K562 (cell line): Measurements from ENCODE around the gene PCSK7. TPM values are rescaled to one million over a fixed set of nuclear protein-coding genes. Genes with fewer than 3 reads are reported as not detected.

Experiments used
- ATAC-seq: fragments of 200-7000 bp; cut with Tn5 transposase; 3 replicates; pipeline ENCODE4 v1.9.1; 2020; ENCODE audit warnings: moderate library complexity
- BruUV-seq: library from RNA; stranded (reverse); fragments of 400-500 nt; replicated peaks from 2 replicates; lab custom pipeline; 2021; lab: Mats Ljungman, UMichigan
- CTCF ChIA-PET: fragments of 300-600 bp; formaldehyde crosslinking; extraction: SDS; loops from one replicate; lab custom pipeline; 2021; ENCODE audit warnings: low intra/inter-chr PET ratio; lab: Yijun Ruan, JAX
- POLR2A ChIA-PET: fragments of 300-600, 350-650 bp; sonication (Branson Sonifier 250); formaldehyde crosslinking; extraction: SDS; loops from one replicate; lab custom pipeline; 2021; ENCODE audit warnings: antibody characterized with exemption, inconsistent platforms; lab: Yijun Ruan, JAX
- DNase-seq, 4 experiments: peaks; one replicate each; pipeline versions ENCODE4 v3.0.0 to v3.0.0-alpha.2; 2011 to 2018; ENCODE audit warnings: low spot score in 3 of 4, mixed read lengths in 3 of 4; ENCODE audit errors: extremely low read depth in 1 of 4
- FAIRE-seq: peaks from 2 replicates; lab custom pipeline; 2011; peaks lifted over from hg19 to GRCh38; lab: Jason Lieb, UNC
- H2AFZ ChIP-seq: 2 replicates; pipeline ENCODE4 v1.6.0; 2011; ENCODE audit warnings: low read depth, low read length, control low read depth, inconsistent platforms
- H3K27ac ChIP-seq: fragments of 200-600 bp; 3 replicates; pipeline ENCODE4 v1.8.0; 2011; ENCODE audit warnings: low read depth, mild to moderate bottlenecking, control low read depth, inconsistent platforms, low read length, moderate library complexity, mixed read lengths; ENCODE audit errors: extremely low read depth
- H3K27me3 ChIP-seq, 2 experiments: fragments of 300-600 bp in 1 of 2; 2 replicates in 1 of 2; 3 replicates in 1 of 2; pipeline versions ENCODE4 v1.6.0 to v1.8.0; 2011; ENCODE audit warnings: inconsistent platforms in 2 of 2, low read length in 2 of 2, mild to moderate bottlenecking in 1 of 2, mixed read lengths in 1 of 2, moderate library complexity in 1 of 2; ENCODE audit not compliant: control insufficient read depth in 2 of 2, insufficient read depth in 2 of 2
- H3K36me3 ChIP-seq: fragments of 300-600 bp; 3 replicates; pipeline ENCODE4 v1.8.0; 2011; ENCODE audit warnings: mild to moderate bottlenecking, low read length, inconsistent platforms; ENCODE audit not compliant: control insufficient read depth, insufficient read depth
- H3K4me1 ChIP-seq, 2 experiments: fragments of 200-600 bp in 1 of 2; replicated peaks in 1 of 2; 2 replicates in 1 of 2; 3 replicates in 1 of 2; pipeline versions ENCODE4 v1.5.1 to v1.8.0; 2011; ENCODE audit warnings: inconsistent platforms in 2 of 2, low read length in 2 of 2, mild to moderate bottlenecking in 1 of 2, mixed read lengths in 1 of 2, moderate library complexity in 1 of 2; ENCODE audit not compliant: control insufficient read depth in 2 of 2, insufficient read depth in 2 of 2
- H3K4me2 ChIP-seq: 2 replicates; pipeline ENCODE4 v1.6.1; 2011; ENCODE audit warnings: low read length, control low read depth, inconsistent platforms, mixed read lengths; ENCODE audit not compliant: insufficient read depth
- H3K4me3 ChIP-seq: fragments of 200-600 bp; sonication (generic), shearing (Covaris generic); 2 replicates; pipeline ENCODE4 v1.5.1; 2016; ENCODE audit warnings: control low read depth, inconsistent platforms
- H3K79me2 ChIP-seq: fragments of 200-600 bp; 3 replicates; pipeline ENCODE4 v1.8.0; 2011; ENCODE audit warnings: low read length, inconsistent platforms; ENCODE audit not compliant: control insufficient read depth, insufficient read depth
- H3K9ac ChIP-seq, 2 experiments: 2 replicates each; pipeline versions ENCODE4 v1.6.0 to v1.6.1; 2011; ENCODE audit warnings: low read depth in 2 of 2, low read length in 2 of 2, control low read depth in 1 of 2, inconsistent platforms in 1 of 2, mild to moderate bottlenecking in 1 of 2, mixed read lengths in 1 of 2; ENCODE audit not compliant: insufficient read depth in 1 of 2
- H3K9me1 ChIP-seq: one replicate; pipeline ENCODE4 v1.6.0; 2011; ENCODE audit warnings: inconsistent platforms, mild to moderate bottlenecking, low read length, moderate library complexity; ENCODE audit not compliant: control insufficient read depth, insufficient read depth
- H3K9me3 ChIP-seq: replicated peaks from 2 replicates; pipeline ENCODE4 v1.5.1; 2011; ENCODE audit warnings: low read depth, low read length, inconsistent platforms; ENCODE audit not compliant: control insufficient read depth, insufficient read depth
- H4K20me1 ChIP-seq: replicated peaks from 2 replicates; pipeline ENCODE4 v1.6.1; 2011; ENCODE audit warnings: low read length, inconsistent platforms, mixed read lengths; ENCODE audit not compliant: control insufficient read depth, insufficient read depth
- BDP1 ChIP-seq: IDR thresholded peaks from 3 replicates; pipeline ENCODE4 v1.6.1; 2011; ENCODE audit not compliant: insufficient read length, insufficient read depth
- CCAR2 ChIP-seq: fragments of 200-400 bp; formaldehyde crosslinking; IDR thresholded peaks from 2 replicates; pipeline ENCODE4 v1.6.1; 2017; ENCODE audit warnings: mild to moderate bottlenecking, low read depth, low read length
- ILF3 ChIP-seq: fragments of 450-650 bp; IDR thresholded peaks from 2 replicates; pipeline ENCODE4 v1.6.1; 2018; ENCODE audit warnings: antibody characterized with exemption, mild to moderate bottlenecking, moderate library complexity, borderline replicate concordance
- KAT2B ChIP-seq: IDR thresholded peaks from one replicate; pipeline ENCODE4 v1.6.1; 2012; ENCODE audit warnings: low read depth, mild to moderate bottlenecking, control low read depth, inconsistent platforms, low read length, moderate library complexity
- MITF ChIP-seq: IDR thresholded peaks from 2 replicates; pipeline ENCODE4 v1.6.1; 2014; ENCODE audit warnings: antibody characterized with exemption
- NCOA6 ChIP-seq: fragments of 450-650 bp; IDR thresholded peaks from 2 replicates; pipeline ENCODE4 v1.6.1; 2017; ENCODE audit warnings: mild to moderate bottlenecking
- NR1H2 ChIP-seq: sonication (generic); formaldehyde crosslinking; IDR thresholded peaks from 2 replicates; pipeline ENCODE4 v1.4.0; 2020; ENCODE audit warnings: mild to moderate bottlenecking, missing genetic modification reagents
- RUNX1 ChIP-seq: sonication (generic); IDR thresholded peaks from 2 replicates; pipeline ENCODE4 v1.6.1; 2016; ENCODE audit warnings: antibody characterized with exemption, low read depth
- TAF7 ChIP-seq: fragments of 450-650 bp; IDR thresholded peaks from 2 replicates; pipeline ENCODE4 v1.6.1; 2016; ENCODE audit warnings: missing genetic modification characterization, missing compliant biosample characterization
- YY1 ChIP-seq, 3 experiments: IDR thresholded peaks; 2 replicates each; pipeline ENCODE4 v1.6.1; 2011; ENCODE audit warnings: low read length in 2 of 3, mild to moderate bottlenecking in 2 of 3, moderate library complexity in 2 of 3, borderline replicate concordance in 1 of 3, control low read depth in 1 of 3, low read depth in 1 of 3; ENCODE audit not compliant: insufficient read depth in 3 of 3, insufficient replicate concordance in 2 of 3, control insufficient read depth in 1 of 3, insufficient read length in 1 of 3; ENCODE audit errors: extremely low read depth in 1 of 3
- ZNF444 ChIP-seq: fragments of 250-450 bp; sonication (Bioruptor Pico); IDR thresholded peaks from 2 replicates; pipeline ENCODE4 v1.4.0; 2020; ENCODE audit warnings: mild to moderate bottlenecking, moderate library complexity
- ZNF445 ChIP-seq: fragments of 250-450 bp; sonication (Bioruptor Pico); IDR thresholded peaks from 2 replicates; pipeline ENCODE4 v1.4.0; 2020; ENCODE audit warnings: low read depth, mild to moderate bottlenecking, moderate library complexity
- ZNF57 ChIP-seq: fragments of 450-650 bp; formaldehyde crosslinking; IDR thresholded peaks from 2 replicates; pipeline ENCODE4 v1.4.0; 2020; ENCODE audit warnings: mild to moderate bottlenecking, moderate library complexity
- WGBS: fragments of 100-300 bp; shearing (Covaris generic); methylation state at CpG from one replicate; pipeline ENCODE4 v1.1.6; 2016; ENCODE audit warnings: low coverage, mixed read lengths; ENCODE audit not compliant: insufficient coverage; ENCODE audit errors: missing lambda C conversion rate; 5-methylcytosine and 5-hydroxymethylcytosine counted together
- in situ Hi-C: fragments of 300-500 bp; cut with MboI; formaldehyde crosslinking; loops from 4 replicates; pipeline ENCODE4 v1.15.0; 2018; ENCODE audit warnings: inconsistent platforms, mixed read lengths
- intact Hi-C: fragments of 100-400 bp; cut with micrococcal nuclease; formaldehyde crosslinking; loops from 2 replicates; pipeline ENCODE4 v1.14.2; 2022
- polyA plus RNA-seq, 8 experiments: library from polyadenylated mRNA; depleted of rRNA in 4 of 8; stranded (reverse) in 5 of 8; unstranded in 3 of 8; fragments of >200 nt; fragmentation: Nextera tagmentation in 2 of 8; fragmentation: Illumina TruSeq in 1 of 8; extraction: Ambion mirVana in 2 of 8; extraction: Trizol in 1 of 8; gene quantifications; 2 replicates each; pipeline versions ENCODE4 v1.2.1 to v1.2.3, GENCODE V29; 2011 to 2014; ENCODE audit warnings: inconsistent platforms in 1 of 8, missing spikeins in 1 of 8
- total RNA-seq, 7 experiments: library from RNA; depleted of rRNA in 6 of 7; stranded (reverse); fragments of >200 nt in 6 of 7; fragmentation: Illumina TruSeq in 2 of 7; extraction: Trizol in 2 of 7; gene quantifications; 2 replicates each; pipeline versions ENCODE4 v1.2.1 to v1.2.3, GENCODE V29; 2011 to 2021; ENCODE audit warnings: low replicate concordance in 1 of 7
- TF ChIP-seq, protein P1 (sequence below): fragments of 250-450 bp; sonication (Bioruptor Pico); IDR thresholded peaks from 2 replicates; pipeline ENCODE4 v1.5.0; 2021; ENCODE audit warnings: mild to moderate bottlenecking, borderline replicate concordance
- TF ChIP-seq, protein P2 (sequence below): sonication (generic); formaldehyde crosslinking; IDR thresholded peaks from 2 replicates; pipeline ENCODE4 v1.8.1; 2022; ENCODE audit warnings: missing genetic modification reagents
- TF ChIP-seq, protein P3 (sequence below), 2 experiments: fragments of 450-650 bp in 1 of 2; sonication (generic) in 1 of 2; formaldehyde crosslinking; conservative IDR thresholded peaks; 2 replicates each; pipeline versions ENCODE4 v1.4.0 to v1.8.1; 2020 to 2022; ENCODE audit warnings: mild to moderate bottlenecking in 1 of 2, missing genetic modification reagents in 1 of 2

PCSK7 gene
- total and polyA plus RNA-seq, 9 of the 15 experiments (the other 6 are each of a cell fraction or from before 2014, with no cell fraction given) = 3.1 to 29.2 (median 15.6) TPM

GRCh38 chr11:117183724-117184349 is 48.0 kb downstream of the PCSK7 start:
- no peaks in the 10 kb centered on the region for H4K20me1 ChIP-seq
- no peak overlapping the region for H3K27ac ChIP-seq
- ChIA-PET POLR2A (interaction anchor here (0.6 to 0.7 kb wide), 2 partner anchors 11 to 214 kb away, joined by 3 read pairs; no protein-coding TSS in a partner anchor), CTCF (no interaction called here)
- no peak overlapping the region for H3K9ac ChIP-seq
- H3K9me1 ChIP-seq = no peaks in the 10 kb centered on the region
- BruUV-seq = no TSS peak
- peaks cover 17 to 31% of the 10 kb centered on the region in 2 experiments for H3K4me1 ChIP-seq
- no peak for DNase-seq
- no peak for ATAC-seq
- no peak for TF ChIP-seq NCOA6
- no peak for TF ChIP-seq CCAR2
- TF ChIP-seq BDP1 = no peak
- TF ChIP-seq, protein P1, sequence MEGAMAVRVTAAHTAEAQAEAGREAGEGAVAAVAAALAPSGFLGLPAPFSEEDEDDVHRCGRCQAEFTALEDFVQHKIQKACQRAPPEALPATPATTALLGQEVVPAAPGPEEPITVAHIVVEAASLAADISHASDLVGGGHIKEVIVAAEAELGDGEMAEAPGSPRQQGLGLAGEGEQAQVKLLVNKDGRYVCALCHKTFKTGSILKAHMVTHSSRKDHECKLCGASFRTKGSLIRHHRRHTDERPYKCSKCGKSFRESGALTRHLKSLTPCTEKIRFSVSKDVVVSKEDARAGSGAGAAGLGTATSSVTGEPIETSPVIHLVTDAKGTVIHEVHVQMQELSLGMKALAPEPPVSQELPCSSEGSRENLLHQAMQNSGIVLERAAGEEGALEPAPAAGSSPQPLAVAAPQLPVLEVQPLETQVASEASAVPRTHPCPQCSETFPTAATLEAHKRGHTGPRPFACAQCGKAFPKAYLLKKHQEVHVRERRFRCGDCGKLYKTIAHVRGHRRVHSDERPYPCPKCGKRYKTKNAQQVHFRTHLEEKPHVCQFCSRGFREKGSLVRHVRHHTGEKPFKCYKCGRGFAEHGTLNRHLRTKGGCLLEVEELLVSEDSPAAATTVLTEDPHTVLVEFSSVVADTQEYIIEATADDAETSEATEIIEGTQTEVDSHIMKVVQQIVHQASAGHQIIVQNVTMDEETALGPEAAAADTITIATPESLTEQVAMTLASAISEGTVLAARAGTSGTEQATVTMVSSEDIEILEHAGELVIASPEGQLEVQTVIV (CRISPR knock-in tag) = no peak
- no peak for TF ChIP-seq ZNF445 (CRISPR knock-in tag)
- no peak for TF ChIP-seq MITF
- TF ChIP-seq RUNX1 = no peak
- no peak for TF ChIP-seq NR1H2 (CRISPR knock-in tag)
- TF ChIP-seq ZNF444 (CRISPR knock-in tag) = no peak
- TF ChIP-seq, protein P2, sequence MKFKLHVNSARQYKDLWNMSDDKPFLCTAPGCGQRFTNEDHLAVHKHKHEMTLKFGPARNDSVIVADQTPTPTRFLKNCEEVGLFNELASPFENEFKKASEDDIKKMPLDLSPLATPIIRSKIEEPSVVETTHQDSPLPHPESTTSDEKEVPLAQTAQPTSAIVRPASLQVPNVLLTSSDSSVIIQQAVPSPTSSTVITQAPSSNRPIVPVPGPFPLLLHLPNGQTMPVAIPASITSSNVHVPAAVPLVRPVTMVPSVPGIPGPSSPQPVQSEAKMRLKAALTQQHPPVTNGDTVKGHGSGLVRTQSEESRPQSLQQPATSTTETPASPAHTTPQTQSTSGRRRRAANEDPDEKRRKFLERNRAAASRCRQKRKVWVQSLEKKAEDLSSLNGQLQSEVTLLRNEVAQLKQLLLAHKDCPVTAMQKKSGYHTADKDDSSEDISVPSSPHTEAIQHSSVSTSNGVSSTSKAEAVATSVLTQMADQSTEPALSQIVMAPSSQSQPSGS (CRISPR knock-in tag) = no peak
- no peak for TF ChIP-seq ILF3
- no peak for TF ChIP-seq ZNF57
- TF ChIP-seq, protein P3, sequence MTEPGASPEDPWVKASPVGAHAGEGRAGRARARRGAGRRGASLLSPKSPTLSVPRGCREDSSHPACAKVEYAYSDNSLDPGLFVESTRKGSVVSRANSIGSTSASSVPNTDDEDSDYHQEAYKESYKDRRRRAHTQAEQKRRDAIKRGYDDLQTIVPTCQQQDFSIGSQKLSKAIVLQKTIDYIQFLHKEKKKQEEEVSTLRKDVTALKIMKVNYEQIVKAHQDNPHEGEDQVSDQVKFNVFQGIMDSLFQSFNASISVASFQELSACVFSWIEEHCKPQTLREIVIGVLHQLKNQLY (CRISPR knock-in tag; conservative IDR thresholded peaks at IDR 0.05) = no peak
- no peak for TF ChIP-seq TAF7 (tag)
- no peak for TF ChIP-seq YY1 (IDR thresholded peaks at IDR 0.05; ENCODE audit: borderline replicate concordance in 1 of 3, control insufficient read depth in 1 of 3, extremely low read depth in 1 of 3, insufficient read depth in 3 of 3, insufficient read length in 1 of 3, insufficient replicate concordance in 2 of 3, low read depth in 1 of 3, low read length in 2 of 3)
- TF ChIP-seq KAT2B = no peak
- in situ Hi-C loops = no loop called here
- 82% methylated on average over 11 of the region's 11 CpGs for WGBS
- no peak overlapping the region for H3K4me3 ChIP-seq
- H3K79me2 ChIP-seq = peaks cover 18% of the 10 kb centered on the region
- no peaks in the 10 kb centered on the region for H3K9me3 ChIP-seq
- FAIRE-seq = no peak
- peaks cover 34% of the 10 kb centered on the region for H3K36me3 ChIP-seq
- intact Hi-C loops = no loop called here
- H3K27me3 ChIP-seq = no peaks in the 10 kb centered on the region
- no peak overlapping the region for H3K4me2 ChIP-seq
- H2AFZ ChIP-seq = no peak overlapping the region
